Sigmoid colon (tissue), 7 donors: ENCODE measurements around the gene C18orf63. TPM values are rescaled to one million over a fixed set of nuclear protein-coding genes. Genes with fewer than 3 reads are reported as not detected.

Experiments
- DNase-seq: peaks from one replicate; pipeline ENCODE4 v3.0.0-alpha.2; 2019
- H3K27ac ChIP-seq, 4 donors: fragments of 200-600 bp; sonication (generic); one replicate each; pipeline ENCODE4 v1.5.1; 2016 to 2019; ENCODE audit warnings: mild to moderate bottlenecking in 1 of 4
- H3K27me3 ChIP-seq, 3 donors: fragments of 200-600 bp; sonication (generic); one replicate each; pipeline ENCODE4 v1.5.1; 2019; ENCODE audit warnings: mild to moderate bottlenecking in 1 of 3
- H3K36me3 ChIP-seq, 4 donors: fragments of 200-600 bp; sonication (generic); one replicate each; pipeline ENCODE4 v1.5.1; 2016 to 2019
- H3K4me1 ChIP-seq, 4 donors: fragments of 200-600 bp; sonication (generic); one replicate each; pipeline ENCODE4 v1.5.1; 2017 to 2019
- H3K4me3 ChIP-seq, 4 donors: fragments of 200-600 bp; sonication (generic); one replicate each; pipeline ENCODE4 v1.5.1; 2017 to 2019; ENCODE audit warnings: mild to moderate bottlenecking in 2 of 4, moderate library complexity in 1 of 4
- H3K9me3 ChIP-seq, 4 donors: fragments of 200-600 bp in 3 of 4; sonication (generic) in 3 of 4; one replicate each; pipeline versions ENCODE4 v1.5.1 to v1.6.1; 2013 to 2019
- CTCF ChIP-seq, 4 experiments: fragments of 450-650 bp in 3 of 4; fragments of 200-600 bp in 1 of 4; IDR thresholded peaks; one replicate each; pipeline ENCODE4 v1.5.1; 2016 to 2019; ENCODE audit warnings: antibody characterized with exemption in 4 of 4, mild to moderate bottlenecking in 3 of 4, moderate library complexity in 2 of 4
- EP300 ChIP-seq, 4 donors: sonication (generic); formaldehyde crosslinking; IDR thresholded peaks; one replicate each; pipeline ENCODE4 v1.6.1; 2017; ENCODE audit warnings: antibody characterized with exemption in 4 of 4
- POLR2A ChIP-seq, 2 donors: fragments of 450-650 bp; IDR thresholded peaks; one replicate each; pipeline ENCODE4 v1.6.1; 2016; ENCODE audit warnings: antibody characterized with exemption in 2 of 2, mild to moderate bottlenecking in 2 of 2, moderate library complexity in 2 of 2
- POLR2AphosphoS5 ChIP-seq, 4 donors: sonication (generic); formaldehyde crosslinking; IDR thresholded peaks; one replicate each; pipeline ENCODE4 v1.6.1; 2017; ENCODE audit warnings: antibody characterized with exemption in 4 of 4
- WGBS, 2 donors: extraction: QIAGEN DNeasy Blood & Tissue Kit; methylation state at CpG; one replicate each; pipeline ENCODE4 v1.1.7; 2013; 5-methylcytosine and 5-hydroxymethylcytosine counted together
- intact Hi-C: fragments of 100-400 bp; cut with DNase I; formaldehyde crosslinking; loops from one replicate; pipeline ENCODE4 v1.15.1; 2023
- polyA plus RNA-seq, 3 donors: library from polyadenylated mRNA; stranded (reverse); fragments of 200-250 nt; gene quantifications; one replicate each; pipeline ENCODE4 v1.2.3, GENCODE V29; 2013
- total RNA-seq, 4 donors: library from RNA; depleted of rRNA; stranded (reverse); fragments of >200 nt; gene quantifications; one replicate each; pipeline ENCODE4 v1.1.0, GENCODE V29; 2016
- donor health status: healthy with polysubstance abuse.
- donor health status: Bipolar disorder and iron deficiency.
- donor health status: healthy.

Gene C18orf63
- total and polyA plus RNA-seq, 7 donors, result not detected

- no peaks in the 10 kb centered on the region for H3K9me3 ChIP-seq
- intact Hi-C loops, result no loop called here
- H3K4me1 ChIP-seq, result peaks cover 0 to 83% (median 74%) of the 10 kb centered on the region in 4 donors
- H3K27me3 ChIP-seq, result no peaks in the 10 kb centered on the region
- peak overlapping the region in 3 of 4 donors; percentile 3 to 16 (median 6) for H3K4me3 ChIP-seq
- peak; percentile 74 for DNase-seq
- peak overlapping the region; percentile 80 to 88 (median 84) for H3K27ac ChIP-seq
- TF ChIP-seq EP300 (IDR thresholded peaks at IDR 0.05) (no peak), POLR2AphosphoS5 (IDR thresholded peaks at IDR 0.05) (peak in 1 of 4 donors; percentile 8)
- H3K36me3 ChIP-seq, result no peaks in the 10 kb centered on the region
- WGBS, 2 donors, result 78 to 84% methylated on average over 9 of the region's 9 CpGs
Measured at GRCh38 chr18:74288730-74289129, 26.9 kb upstream of the C18orf63 start.

- intact Hi-C loops, result no loop called here
- Histone ChIP-seq H3K27me3 (no peaks in the 10 kb centered on the region), H3K9me3 (no peaks in the 10 kb centered on the region), H3K36me3 (no peaks in the 10 kb centered on the region), H3K4me3 (peak overlapping the region in 1 of 4 donors; percentile 10), H3K4me1 (peaks cover 0 to 79% (median 70%) of the 10 kb centered on the region in 4 donors), H3K27ac (peak overlapping the region; percentile 80 to 88 (median 84))
- DNase-seq, result no peak
- 52 to 55% methylated on average over 3 of the region's 3 CpGs for WGBS, 2 donors
- TF ChIP-seq POLR2AphosphoS5 (IDR thresholded peaks at IDR 0.05) (peak in 1 of 4 donors; percentile 2), CTCF (IDR thresholded peaks at IDR 0.05) (no peak)
Measured at GRCh38 chr18:74289137-74289536, 26.5 kb upstream of the C18orf63 start.

- H3K9me3 ChIP-seq, result no peaks in the 10 kb centered on the region
- DNase-seq, result no peak
- H3K27me3 ChIP-seq, result no peaks in the 10 kb centered on the region
- peaks cover 0 to 70% (median 62%) of the 10 kb centered on the region in 4 donors for H3K4me1 ChIP-seq
- H3K27ac ChIP-seq, result peak overlapping the region; percentile 80 to 88 (median 84)
- H3K4me3 ChIP-seq, result peak overlapping the region in 3 of 4 donors; percentile 71 to 94 (median 93)
- no peaks in the 10 kb centered on the region for H3K36me3 ChIP-seq
- WGBS, 2 donors, result 92 to 94% methylated on average over 7 of the region's 7 CpGs
- TF ChIP-seq CTCF (IDR thresholded peaks at IDR 0.05), result no peak
- no peak for TF ChIP-seq POLR2AphosphoS5 (IDR thresholded peaks at IDR 0.05)
- no peak for TF ChIP-seq POLR2A (IDR thresholded peaks at IDR 0.05)
- TF ChIP-seq EP300 (IDR thresholded peaks at IDR 0.05), result no peak
- intact Hi-C loops, result loop anchor here (5.0 kb wide), 1 partner anchor 52 kb away; no protein-coding TSS in a partner anchor
Measured at GRCh38 chr18:74290021-74290420, 25.6 kb upstream of the C18orf63 start.

GRCh38 chr18:74290794-74291471 lies 24.7 kb upstream of the C18orf63 start:
- DNase-seq, result peak; percentile 72
- H3K4me3 ChIP-seq, result peak overlapping the region; percentile 71 to 94 (median 84)
- TF ChIP-seq POLR2A (IDR thresholded peaks at IDR 0.05) (no peak), CTCF (IDR thresholded peaks at IDR 0.05) (peak in 1 of 4 experiments; percentile 35), POLR2AphosphoS5 (IDR thresholded peaks at IDR 0.05) (peak in 1 of 4 donors; percentile 17)
- H3K36me3 ChIP-seq, result no peaks in the 10 kb centered on the region
- 7 to 21% methylated on average over 57 of the region's 57 CpGs for WGBS, 2 donors
- peaks cover 0 to 61% (median 53%) of the 10 kb centered on the region in 4 donors for H3K4me1 ChIP-seq
- peak overlapping the region; percentile 80 to 88 (median 84) for H3K27ac ChIP-seq
- H3K9me3 ChIP-seq, result no peaks in the 10 kb centered on the region
- no peaks in the 10 kb centered on the region for H3K27me3 ChIP-seq
- intact Hi-C loops, result loop anchor here (5.0 kb wide), 1 partner anchor 51 kb away; no protein-coding TSS in a partner anchor

GRCh38 chr18:74291472-74291770 lies 24.2 kb upstream of the C18orf63 start:
- H3K4me3 ChIP-seq, result peak overlapping the region; percentile 71 to 94 (median 84)
- TF ChIP-seq EP300 (IDR thresholded peaks at IDR 0.05), result no peak
- no peak for TF ChIP-seq POLR2A (IDR thresholded peaks at IDR 0.05)
- TF ChIP-seq POLR2AphosphoS5 (IDR thresholded peaks at IDR 0.05), result no peak
- TF ChIP-seq CTCF (IDR thresholded peaks at IDR 0.05), result no peak
- H3K27ac ChIP-seq, result peak overlapping the region; percentile 80 to 88 (median 84)
- no peaks in the 10 kb centered on the region for H3K9me3 ChIP-seq
- WGBS, 2 donors, result 1% methylated on average over 30 of the region's 30 CpGs
- intact Hi-C loops, result loop anchor here (5.0 kb wide), 1 partner anchor 51 kb away; no protein-coding TSS in a partner anchor
- H3K27me3 ChIP-seq, result no peaks in the 10 kb centered on the region
- H3K36me3 ChIP-seq, result no peaks in the 10 kb centered on the region
- H3K4me1 ChIP-seq, result peaks cover 0 to 56% (median 48%) of the 10 kb centered on the region in 4 donors
- no peak for DNase-seq
